NCI-H1417 (cell line): ENCODE results near the gene RFTN1.

Experiments
- DNase-seq, 3 experiments: peaks; one replicate each; lab custom pipeline; 2025; lab: John Stamatoyannopoulos, UW

Gene RFTN1

DNA sequence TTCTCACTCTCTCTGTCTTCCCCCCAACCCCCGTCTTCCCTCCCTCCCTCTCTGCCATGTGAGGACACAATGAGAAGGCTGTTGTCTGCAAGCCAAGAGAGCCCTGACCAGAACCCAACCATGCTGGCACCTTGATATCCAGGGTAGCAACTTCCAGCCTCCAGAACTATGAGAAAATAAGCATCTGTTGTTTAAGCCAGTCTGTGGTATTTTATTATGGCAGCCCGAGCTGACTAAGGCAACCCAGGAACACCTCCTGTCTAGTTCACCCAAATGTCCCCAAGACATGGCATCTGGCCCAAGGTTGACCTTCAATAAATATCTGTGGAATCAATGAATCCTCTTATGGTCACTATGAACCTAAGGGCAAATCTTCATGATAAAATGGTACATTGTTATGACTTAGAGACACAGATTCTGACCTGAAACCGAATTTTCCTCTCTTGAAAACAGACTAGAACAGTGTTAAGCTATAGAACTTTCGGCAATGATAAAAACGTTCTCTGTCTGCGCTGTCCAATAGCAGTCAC lies 26.5 kb downstream of the RFTN1 start:
- no peak for DNase-seq

DNA sequence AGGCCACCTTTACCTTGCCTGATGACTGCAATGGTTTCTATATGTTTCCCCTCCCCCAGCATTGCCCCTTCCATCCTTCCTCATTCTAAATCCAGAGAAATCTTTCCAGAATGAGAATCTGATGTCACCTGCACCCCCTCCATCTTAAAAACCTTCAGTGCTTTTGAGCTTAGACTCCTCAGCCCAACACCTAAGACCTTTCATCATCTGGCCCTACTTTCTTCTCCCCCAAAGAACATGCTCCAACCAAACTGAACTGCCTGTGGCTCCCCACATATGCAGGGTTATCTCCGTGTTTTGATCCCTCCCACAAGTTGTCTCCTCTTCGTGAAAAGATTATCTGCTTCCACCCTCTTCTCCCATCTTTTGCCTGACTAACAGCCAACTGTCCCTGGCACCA lies 27.3 kb downstream of the RFTN1 start:
- no peak for DNase-seq

DNA sequence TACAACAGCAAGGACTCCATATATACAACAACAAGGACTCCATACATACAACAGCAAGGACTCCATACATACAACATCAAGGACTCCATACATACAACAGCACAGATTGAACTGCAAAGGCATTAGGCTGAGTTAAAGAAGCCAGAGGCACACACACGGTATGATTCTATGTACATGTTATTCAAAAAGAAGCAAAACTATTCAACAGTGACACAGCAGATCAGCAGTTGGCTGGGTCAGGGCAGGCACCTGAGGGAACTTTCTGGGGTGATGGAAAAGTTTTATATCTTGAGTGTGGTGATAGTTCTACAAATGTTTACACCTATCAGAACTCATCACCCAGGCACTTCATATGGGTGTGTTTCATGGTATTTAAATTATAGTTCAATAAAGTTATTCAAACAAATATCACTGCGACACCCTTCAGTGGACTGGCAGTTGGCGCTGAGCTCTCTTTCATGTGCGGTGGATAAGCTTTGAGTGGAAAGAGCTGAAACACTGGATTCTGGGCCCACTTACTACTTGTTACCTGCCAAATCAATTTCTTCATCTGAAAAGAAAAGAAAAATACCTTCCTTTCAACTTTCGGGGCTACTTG lies 28.0 kb downstream of the RFTN1 start:
- DNase-seq: no peak

DNA sequence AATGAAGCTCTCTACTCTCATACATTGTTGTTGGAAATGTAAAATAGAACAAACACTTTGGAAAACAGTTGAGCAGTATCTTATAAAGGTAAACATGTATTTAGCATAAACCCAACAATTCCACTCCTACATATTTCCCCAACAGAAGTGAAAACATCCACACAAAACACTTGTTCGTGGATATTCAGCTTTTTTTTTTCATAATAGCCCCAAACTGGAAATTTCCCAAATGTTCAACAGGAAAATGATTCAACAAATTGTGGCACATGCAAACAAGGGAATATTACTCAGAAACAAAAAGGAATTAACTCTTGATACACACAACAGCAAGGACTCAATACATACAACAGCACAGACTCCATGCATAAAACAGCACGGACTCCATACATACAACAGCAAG lies 28.5 kb downstream of the RFTN1 start:
- no peak for DNase-seq

DNA sequence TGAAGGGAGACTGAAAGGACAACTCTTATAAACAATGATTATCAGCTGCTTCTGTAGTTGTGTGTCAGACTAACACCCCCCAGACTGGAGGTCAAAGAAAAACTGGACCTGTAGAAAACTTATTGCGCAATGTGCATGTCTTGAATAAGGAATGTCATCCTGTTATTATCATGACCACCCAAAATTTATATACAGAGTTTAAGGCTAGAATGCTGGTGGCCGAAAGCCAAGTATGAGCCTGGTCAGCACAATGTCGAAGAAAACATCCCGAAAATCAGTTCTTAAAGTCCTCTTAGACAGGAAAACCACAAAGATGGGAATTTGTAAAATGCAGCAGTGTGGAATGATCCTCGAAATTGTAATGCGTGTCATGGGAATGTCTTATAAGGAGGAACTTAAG lies 29.3 kb downstream of the RFTN1 start:
- no peak for DNase-seq

DNA sequence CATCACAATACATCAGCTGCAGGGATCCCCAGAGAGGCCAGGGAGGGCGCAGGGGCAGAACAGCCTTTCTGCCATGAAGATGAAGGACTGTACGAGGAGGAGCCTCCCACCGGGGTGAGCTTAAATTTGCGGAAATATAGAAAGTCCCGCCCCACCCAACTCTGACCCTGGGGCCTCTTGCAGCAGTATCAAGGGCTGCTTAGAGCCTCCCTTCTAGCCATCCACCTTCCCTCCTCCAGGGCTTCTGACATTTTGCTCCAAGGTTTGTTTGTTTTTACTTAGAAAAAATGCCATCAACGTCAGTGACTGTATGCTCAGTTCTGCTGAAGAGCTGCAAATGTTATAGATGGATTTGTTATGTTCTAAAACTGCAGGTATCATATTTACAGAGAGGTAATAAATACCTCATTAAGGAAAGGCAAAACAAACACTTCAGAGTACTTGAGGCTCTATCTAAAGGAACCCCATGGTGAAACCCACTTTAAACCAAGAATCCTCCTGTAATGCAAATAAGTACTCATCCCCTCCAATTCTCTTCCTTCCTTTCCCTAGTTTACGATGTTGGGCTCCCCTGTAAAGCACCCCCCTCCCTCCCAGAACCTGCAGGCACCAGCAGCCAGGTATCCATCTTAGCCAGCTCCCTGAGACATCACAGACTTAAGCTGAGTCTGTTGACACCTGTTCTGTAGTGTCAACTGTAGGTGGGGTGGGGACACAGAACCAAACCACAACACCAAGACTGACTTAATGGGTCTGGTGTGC lies 30.5 kb downstream of the RFTN1 start:
- peak; percentile 62 to 94 (median 88) for DNase-seq

DNA sequence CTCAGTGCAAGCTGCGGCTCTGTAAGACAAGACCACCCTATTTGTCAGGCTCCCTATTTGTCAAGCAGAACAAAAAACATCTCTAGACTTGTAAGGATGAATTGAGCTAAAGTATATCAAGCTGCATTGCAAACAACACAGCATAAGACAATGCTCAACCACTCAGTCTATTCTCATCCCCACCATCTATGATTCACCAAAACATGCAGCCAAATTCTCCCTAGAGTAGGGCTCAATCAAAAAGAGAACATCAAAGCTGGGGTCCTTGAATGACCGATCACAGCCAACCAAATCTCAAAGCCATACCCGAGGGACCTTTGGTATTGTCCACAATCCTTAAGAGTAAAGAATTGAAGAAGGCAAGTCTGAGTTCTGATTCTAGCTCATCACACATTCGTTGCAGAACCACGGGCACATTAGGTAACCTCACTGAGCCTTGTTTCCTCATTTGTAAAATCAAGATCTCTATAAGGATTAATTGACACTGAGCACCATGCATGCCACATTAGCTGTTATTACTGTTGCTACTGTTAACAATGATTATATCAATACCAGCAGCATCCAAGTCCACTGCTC lies 31.2 kb downstream of the RFTN1 start:
- no peak for DNase-seq

DNA sequence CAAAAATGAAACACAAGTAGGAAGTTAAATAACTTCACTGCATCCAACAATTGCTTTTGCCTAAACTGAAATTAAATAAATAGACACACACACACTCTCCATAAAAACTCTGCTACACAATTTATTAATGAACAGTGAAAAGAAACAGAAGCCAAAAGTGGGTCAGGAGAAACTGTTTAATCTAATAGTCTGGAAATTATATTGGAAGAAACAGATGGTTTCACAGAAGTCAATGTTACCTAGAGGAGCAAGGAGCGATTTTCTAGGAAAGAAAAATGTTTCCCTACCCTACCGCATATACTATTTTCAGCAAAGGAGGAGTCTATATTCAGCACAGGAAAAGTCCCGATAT lies 32.0 kb downstream of the RFTN1 start:
- DNase-seq: no peak

DNA sequence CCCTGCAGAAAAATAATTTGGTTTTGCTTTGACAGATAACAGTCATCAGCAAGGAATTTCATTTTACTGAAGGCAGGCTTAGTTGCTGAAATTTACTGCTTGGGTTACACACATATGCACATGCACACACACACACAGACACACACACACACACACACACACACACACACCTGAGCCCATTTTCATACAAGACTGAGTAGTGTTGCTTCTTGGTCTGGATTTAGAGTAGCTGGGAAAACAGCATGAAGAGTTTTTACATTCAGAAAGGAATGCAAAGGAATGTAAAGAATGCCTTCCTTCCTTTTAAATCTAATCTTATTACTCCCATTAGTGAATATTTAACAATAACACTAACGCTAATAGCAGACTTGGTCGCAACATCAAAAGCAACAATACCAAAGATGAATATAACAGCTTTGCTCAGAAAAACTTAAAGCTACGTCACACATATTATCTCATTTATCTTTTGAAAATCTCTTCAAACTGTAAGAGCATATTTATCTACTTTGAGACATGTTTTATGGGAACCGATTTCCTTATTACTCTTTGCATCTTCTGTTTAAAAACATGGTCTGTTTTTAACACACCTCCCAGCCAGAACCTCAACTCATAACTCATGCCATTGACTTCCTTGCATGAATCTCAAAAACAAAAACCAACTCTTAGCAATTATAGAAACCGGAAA lies 32.5 kb downstream of the RFTN1 start:
- no peak for DNase-seq

DNA sequence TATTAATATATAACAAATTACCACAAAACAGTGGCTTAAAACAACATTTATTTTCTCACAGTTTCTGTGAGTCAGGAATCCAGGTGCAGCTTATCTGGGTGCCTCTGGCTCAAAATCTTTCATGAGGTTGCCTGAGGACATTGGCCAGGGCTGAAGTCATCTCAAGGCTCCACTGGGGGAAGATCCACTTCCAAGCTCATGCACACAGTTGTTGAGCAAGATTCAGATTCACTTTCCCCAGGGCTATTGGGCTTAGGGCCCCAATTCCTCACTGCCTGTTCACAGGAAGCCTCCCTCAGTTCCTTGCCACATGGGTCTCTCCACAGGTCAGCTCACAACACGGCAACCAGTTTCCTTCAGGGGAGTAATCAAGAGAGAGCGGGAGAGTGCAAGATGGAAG lies 35.0 kb downstream of the RFTN1 start:
- DNase-seq: no peak

DNA sequence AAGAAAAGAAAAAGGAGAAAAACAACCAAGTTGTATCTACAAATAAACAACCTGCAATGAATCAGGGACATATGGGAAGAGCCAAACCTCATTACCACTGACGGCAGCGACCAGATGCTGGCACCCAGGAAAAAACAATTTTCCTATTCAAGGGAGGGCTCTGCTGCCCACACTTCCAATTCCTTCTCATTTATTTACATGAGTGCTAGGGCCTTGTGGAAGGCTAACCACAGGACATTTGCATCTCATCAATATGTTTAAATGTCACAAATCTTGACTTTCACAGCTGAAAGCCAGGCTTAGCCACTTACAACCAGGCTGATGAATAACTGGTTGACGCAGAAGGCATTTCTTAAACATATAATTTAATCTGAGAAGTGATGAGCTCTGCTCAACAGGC lies 36.0 kb downstream of the RFTN1 start:
- DNase-seq: no peak

DNA sequence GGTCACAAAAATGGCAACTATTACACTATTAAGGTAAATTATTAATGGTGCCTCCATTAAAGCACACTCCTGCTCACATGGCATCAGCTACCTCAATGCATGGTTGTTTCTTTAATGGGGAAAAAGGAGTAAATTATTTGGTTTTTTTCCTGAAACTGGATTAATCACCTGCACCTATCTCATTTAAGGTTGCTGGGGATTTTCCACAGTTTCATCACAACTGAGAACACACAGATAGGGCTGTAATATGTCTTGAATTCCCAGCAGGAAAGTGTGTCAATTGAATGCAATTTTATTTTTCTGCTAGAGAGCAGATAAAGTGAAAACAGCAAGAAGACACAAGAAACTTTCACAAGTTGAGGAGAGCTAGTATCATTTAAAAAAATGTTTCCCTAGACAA lies 36.4 kb downstream of the RFTN1 start:
- no peak for DNase-seq

DNA sequence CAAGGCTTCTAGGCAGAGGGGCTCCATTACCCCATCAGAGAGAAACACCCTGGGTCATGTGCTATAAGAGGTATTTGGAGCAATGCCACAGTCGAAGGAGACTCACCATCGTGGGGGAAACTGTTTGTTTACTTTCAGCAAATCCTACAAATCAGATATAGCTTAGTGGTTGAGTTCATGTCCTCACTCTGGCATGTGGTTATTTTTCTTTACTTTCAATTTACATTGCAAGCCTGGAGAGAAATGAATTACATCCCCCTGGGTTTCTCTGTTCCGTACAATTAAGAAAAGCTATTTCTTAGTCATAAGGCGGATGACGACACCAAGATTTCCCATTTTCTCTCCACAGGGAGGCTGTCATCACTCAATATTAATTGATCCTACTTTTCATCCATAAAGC lies 36.9 kb downstream of the RFTN1 start:
- DNase-seq: no peak

DNA sequence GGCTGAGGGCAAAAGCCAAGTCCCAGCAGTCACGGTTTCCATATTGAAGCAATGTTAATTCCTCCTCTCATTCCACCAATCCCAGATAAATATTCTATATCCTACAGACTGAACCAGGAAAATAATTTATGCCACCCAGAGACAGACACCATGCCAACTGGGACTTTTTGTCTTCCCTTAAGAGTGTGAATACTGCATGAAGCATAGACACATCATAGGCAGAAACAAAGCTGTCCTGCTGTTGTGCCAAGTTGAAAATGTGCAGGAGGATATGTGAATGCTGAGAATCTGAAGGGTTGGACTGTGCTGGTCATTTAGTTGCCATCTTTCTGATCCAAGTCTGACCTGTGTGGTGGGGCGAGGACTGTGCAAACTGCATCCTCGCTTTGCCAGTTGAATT lies 37.7 kb downstream of the RFTN1 start:
- no peak for DNase-seq

DNA sequence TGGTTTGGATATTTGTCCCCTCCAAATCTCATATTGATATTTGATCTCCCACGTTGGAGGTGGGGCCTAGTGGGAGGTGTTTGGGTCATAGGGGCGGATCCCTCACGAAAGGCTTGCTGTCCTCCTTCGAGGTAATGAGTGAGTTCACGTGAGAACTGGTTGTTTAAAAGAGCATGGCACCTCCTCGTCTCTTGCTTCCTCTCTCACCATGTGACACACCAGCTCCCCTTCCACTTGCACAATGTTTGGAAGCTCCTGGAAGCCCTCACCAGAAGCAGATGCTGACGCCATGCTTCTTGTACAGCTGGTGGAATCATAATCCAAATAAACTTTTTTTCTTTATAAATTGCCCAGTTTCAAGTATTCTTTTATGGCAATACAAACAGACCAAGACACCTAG lies 38.6 kb downstream of the RFTN1 start:
- no peak for DNase-seq

DNA sequence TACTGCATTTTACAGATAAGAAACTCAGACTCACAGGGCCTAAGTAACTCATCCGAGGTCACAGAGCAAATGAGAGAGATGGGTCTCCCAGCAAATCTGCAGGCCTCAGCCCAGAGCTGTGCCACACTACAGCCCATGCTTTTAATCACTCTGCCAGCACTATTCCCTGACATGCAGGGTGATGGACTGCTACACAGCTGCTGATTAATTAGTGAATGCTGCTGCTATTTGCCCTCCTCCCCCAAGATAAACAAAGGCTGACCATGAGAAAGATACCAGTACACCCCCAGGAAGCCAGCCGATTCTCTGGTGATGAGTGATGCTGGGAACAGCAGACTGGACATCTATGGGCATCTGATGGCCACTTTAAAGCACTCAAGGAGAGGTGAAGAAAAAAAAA lies 39.3 kb downstream of the RFTN1 start:
- DNase-seq: peak in 2 of 3 experiments; percentile 13 to 64

DNA sequence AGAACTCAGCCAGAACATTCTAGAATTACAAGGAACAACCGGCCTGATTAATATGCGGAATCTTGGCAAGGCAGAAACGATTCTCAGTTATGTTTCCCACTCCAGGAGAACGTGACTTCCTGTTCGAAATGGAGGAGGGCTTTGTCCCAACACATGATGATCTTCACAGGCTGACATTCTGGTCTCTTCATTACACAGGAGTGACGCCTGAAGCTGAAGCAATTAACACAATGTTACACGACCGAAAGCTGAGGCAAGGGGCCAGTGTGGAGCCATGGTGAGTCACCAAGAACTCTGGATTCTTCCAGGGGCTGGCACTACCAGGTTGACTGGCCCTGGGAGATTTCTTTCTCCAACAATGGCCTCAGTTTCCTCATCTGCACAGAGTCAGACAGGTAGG lies 40.9 kb downstream of the RFTN1 start:
- DNase-seq: no peak

DNA sequence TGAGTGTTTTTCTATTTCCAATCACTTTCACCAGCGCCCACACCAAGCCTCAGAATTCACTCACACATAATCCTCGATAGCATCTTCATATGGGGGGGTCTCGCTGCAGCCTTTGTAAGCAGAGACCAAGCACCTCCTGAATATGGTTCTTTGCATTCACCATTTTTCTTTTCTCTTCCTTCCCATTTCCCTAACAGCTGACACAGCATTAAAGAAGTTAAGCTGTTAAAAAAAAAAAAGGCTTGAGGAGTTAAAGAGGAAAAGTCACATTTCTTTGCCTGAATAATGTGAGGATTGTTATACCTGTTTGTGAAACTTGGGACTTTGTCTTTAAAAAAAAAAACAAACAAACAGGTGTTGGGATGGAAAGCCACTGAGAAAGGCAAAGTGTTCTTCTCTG lies 41.6 kb downstream of the RFTN1 start:
- DNase-seq: no peak

DNA sequence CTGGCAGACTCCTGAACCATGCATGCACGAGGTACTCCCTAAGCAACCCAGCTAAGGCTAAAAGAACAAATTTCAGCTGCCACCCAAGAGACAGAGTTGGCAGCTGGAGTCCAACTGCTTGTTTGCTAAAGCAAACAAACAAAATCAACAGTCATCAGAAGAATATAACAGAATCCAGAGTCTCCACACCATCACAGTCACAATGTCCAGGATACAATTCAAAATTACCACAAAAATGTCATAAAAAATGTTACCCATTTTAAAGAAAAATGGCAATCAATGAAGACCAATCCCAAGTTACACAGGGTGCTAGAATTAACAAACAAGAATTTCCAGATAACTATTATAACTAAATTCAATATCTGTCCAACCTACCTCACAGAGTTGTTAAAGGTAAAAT lies 42.9 kb downstream of the RFTN1 start:
- DNase-seq: no peak

DNA sequence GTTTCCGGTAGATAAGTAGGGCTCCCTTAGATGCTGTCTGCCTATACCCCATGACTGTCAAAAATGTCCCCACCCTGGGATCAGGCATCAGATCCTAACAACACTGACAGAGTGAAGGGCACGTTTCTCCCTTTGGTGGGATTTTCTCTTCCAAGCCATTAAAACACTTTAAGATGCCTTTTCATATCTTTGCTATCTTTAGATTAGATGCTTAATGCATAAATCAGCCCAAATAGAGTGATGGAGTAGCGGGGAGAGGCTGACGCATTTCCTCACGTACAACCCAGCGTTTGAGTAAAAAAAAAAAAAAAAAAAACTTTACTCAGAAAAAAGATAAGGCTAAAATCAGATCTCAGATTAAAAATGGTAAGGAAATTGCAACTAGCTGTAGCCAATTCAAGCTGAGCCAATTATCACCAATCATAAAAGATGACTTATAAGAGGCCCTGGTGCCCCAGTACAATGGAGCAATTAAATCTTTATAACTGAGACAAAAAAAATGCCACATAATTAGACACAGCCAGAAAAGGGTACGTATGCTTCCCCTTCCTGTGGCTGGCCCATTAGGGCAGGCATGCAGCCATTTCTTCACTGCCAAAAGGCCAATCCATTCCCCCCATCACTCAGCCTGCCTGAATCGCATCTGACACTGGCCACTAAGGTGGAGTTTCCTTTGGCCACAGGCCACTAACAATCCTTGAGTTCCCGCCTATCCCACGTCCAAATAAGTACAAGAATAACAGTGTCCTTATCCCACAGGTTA lies 45.0 kb downstream of the RFTN1 start:
- peak in 2 of 3 experiments; percentile 14 to 64 for DNase-seq

DNA sequence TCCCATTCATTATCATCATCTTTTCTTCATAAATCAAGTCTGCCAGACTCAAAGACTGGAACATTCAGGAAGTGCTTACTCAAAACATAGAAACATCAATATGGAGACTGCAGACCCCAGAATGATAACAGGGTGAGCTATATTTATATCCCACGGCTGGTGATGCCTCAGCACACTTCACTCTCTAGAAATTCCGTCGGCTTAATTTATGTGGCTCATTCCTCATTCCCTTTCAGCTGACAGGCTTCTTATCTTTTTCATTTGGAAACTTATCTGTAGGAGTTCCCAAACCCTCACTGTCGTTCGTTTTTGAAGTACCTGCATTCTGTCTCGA lies 45.5 kb downstream of the RFTN1 start:
- DNase-seq: no peak

DNA sequence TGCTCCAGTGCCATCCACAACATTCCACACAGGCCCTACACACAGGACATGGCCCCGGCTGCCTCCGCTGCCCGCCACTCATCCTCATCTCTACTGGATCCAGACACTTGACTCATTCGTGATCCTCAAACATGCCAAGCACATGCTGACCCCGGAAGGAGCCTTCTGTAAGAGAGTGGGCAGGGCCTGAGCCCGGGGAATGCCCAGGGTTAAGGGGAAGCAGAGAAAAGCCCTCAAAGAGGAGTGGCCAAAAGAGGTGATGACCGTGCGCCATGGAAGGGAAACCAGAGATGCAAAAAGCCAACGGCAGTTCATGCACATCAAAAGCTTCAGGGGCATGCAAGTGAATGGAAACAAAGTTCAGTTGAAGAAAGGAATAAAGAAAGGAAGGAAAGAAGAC lies 46.1 kb downstream of the RFTN1 start:
- no peak for DNase-seq
